T-helper 2 cell treated with Interferon-gamma antibody and Interleukin-4, amounts not matched to agents 5 μg/mL and 100 μg/mL, for 36 hours (primary cell): ENCODE results near the gene C1QBP.

Experiments
- DNase-seq: peaks from one replicate; pipeline ENCODE4 v3.0.0; 2021; ENCODE audit warnings: low spot score
- H3K27ac Mint-ChIP-seq: one replicate; pipeline ENCODE4 v1.8.0; 2021; ENCODE audit warnings: mild to moderate bottlenecking, mixed read lengths
- H3K27me3 Mint-ChIP-seq: one replicate; pipeline ENCODE4 v1.8.0; 2021; ENCODE audit warnings: low read depth, mixed read lengths
- H3K36me3 Mint-ChIP-seq: one replicate; pipeline ENCODE4 v1.8.0; 2021; ENCODE audit warnings: low read depth, mixed read lengths
- H3K4me1 Mint-ChIP-seq: one replicate; pipeline ENCODE4 v1.8.0; 2021; ENCODE audit warnings: low read depth, mixed read lengths
- H3K4me3 Mint-ChIP-seq: one replicate; pipeline ENCODE4 v1.8.0; 2022; ENCODE audit warnings: mild to moderate bottlenecking, moderate library complexity, mixed read lengths
- H3K9me3 Mint-ChIP-seq: one replicate; pipeline ENCODE4 v1.8.0; 2021; ENCODE audit warnings: mixed read lengths

C1QBP gene

GRCh38 chr17:5438716-5439445 is at the start of gene C1QBP:
Gene C1QBP, minus strand, starts transcription at chr17:5439155. Its CDS starts 82 bp downstream, at chr17:5439073.
- Mint-ChIP-seq H3K4me1 (peaks cover 28% of the 10 kb centered on the region), H3K4me3 (peak within 1 kb of the TSS; percentile 90), H3K27me3 (no peaks in the 10 kb centered on the region), H3K27ac (peak within 1 kb of the TSS; percentile 82), H3K9me3 (no peaks in the 10 kb centered on the region), H3K36me3 (peaks cover 39% of the 10 kb centered on the region)
- DNase-seq: peak; percentile 92

GRCh38 chr17:5488752-5489151 is 49.8 kb upstream of the C1QBP start:
- H3K27ac Mint-ChIP-seq: no peak overlapping the region
- no peak overlapping the region for H3K4me3 Mint-ChIP-seq

GRCh38 chr17:5486206-5487124 is 47.5 kb upstream of the C1QBP start, which contains the start of gene MIS12:
Gene MIS12, plus strand, starts transcription at chr17:5486566. Its CDS starts 2,297 bp downstream, at chr17:5488863.
- H3K4me3 Mint-ChIP-seq: peak within 1 kb of the TSS; percentile 99
- peak within 1 kb of the TSS; percentile 97 for H3K27ac Mint-ChIP-seq
- H3K36me3 Mint-ChIP-seq: peaks cover 68% of the 10 kb centered on the region
- no peaks in the 10 kb centered on the region for H3K27me3 Mint-ChIP-seq
- DNase-seq: peak; percentile 97
- H3K4me1 Mint-ChIP-seq: peaks cover 32% of the 10 kb centered on the region
- no peaks in the 10 kb centered on the region for H3K9me3 Mint-ChIP-seq

More at GRCh38 chr17:5488752-5489151, 49.8 kb upstream of the C1QBP start:
- Mint-ChIP-seq H3K9me3 (peaks cover 3% of the 10 kb centered on the region), H3K27me3 (no peaks in the 10 kb centered on the region), H3K4me1 (peaks cover 27% of the 10 kb centered on the region), H3K36me3 (peaks cover 52% of the 10 kb centered on the region)
- DNase-seq: no peak

- H3K36me3 Mint-ChIP-seq: peaks cover 73% of the 10 kb centered on the region
- H3K4me1 Mint-ChIP-seq: peaks cover 35% of the 10 kb centered on the region
- no peak for DNase-seq
- H3K9me3 Mint-ChIP-seq: no peaks in the 10 kb centered on the region
- peak within 1 kb of the TSS; percentile 97 for H3K27ac Mint-ChIP-seq
- no peaks in the 10 kb centered on the region for H3K27me3 Mint-ChIP-seq
- peak within 1 kb of the TSS; percentile 99 for H3K4me3 Mint-ChIP-seq
Observed at GRCh38 chr17:5485270-5486205, 46.6 kb upstream of the C1QBP start, which contains the start of gene DERL2. Gene DERL2, minus strand, starts transcription at chr17:5486178. Its CDS starts 17 bp downstream, at chr17:5486161.

- no peak overlapping the region for H3K4me3 Mint-ChIP-seq
- no peaks in the 10 kb centered on the region for H3K9me3 Mint-ChIP-seq
Observed at GRCh38 chr17:5481451-5481850, 42.5 kb upstream of the C1QBP start.

GRCh38 chr17:5480962-5481361 is 42.0 kb upstream of the C1QBP start:
- Mint-ChIP-seq H3K27ac (no peak overlapping the region), H3K4me1 (peaks cover 22% of the 10 kb centered on the region), H3K36me3 (peaks cover 76% of the 10 kb centered on the region)

More at GRCh38 chr17:5481451-5481850, 42.5 kb upstream of the C1QBP start:
- H3K27ac Mint-ChIP-seq: no peak overlapping the region
- DNase-seq: no peak
- H3K27me3 Mint-ChIP-seq: no peaks in the 10 kb centered on the region
- H3K4me1 Mint-ChIP-seq: peaks cover 22% of the 10 kb centered on the region
- peaks cover 73% of the 10 kb centered on the region for H3K36me3 Mint-ChIP-seq

GRCh38 chr17:5478992-5479391 is 40.0 kb upstream of the C1QBP start:
- Mint-ChIP-seq H3K9me3 (no peaks in the 10 kb centered on the region), H3K27ac (no peak overlapping the region), H3K27me3 (no peaks in the 10 kb centered on the region), H3K36me3 (peaks cover 75% of the 10 kb centered on the region), H3K4me1 (peaks cover 13% of the 10 kb centered on the region), H3K4me3 (no peak overlapping the region)
- DNase-seq: no peak

More at GRCh38 chr17:5480962-5481361, 42.0 kb upstream of the C1QBP start:
- H3K9me3 Mint-ChIP-seq: no peaks in the 10 kb centered on the region
- no peak for DNase-seq
- H3K27me3 Mint-ChIP-seq: no peaks in the 10 kb centered on the region
- H3K4me3 Mint-ChIP-seq: no peak overlapping the region

GRCh38 chr17:5473906-5474305 is 35.0 kb upstream of the C1QBP start:
- Mint-ChIP-seq H3K4me3 (no peak overlapping the region), H3K27me3 (no peaks in the 10 kb centered on the region), H3K27ac (no peak overlapping the region), H3K4me1 (peaks cover 11% of the 10 kb centered on the region), H3K36me3 (peaks cover 48% of the 10 kb centered on the region), H3K9me3 (no peaks in the 10 kb centered on the region)
- DNase-seq: no peak

- H3K9me3 Mint-ChIP-seq: no peaks in the 10 kb centered on the region
- H3K27me3 Mint-ChIP-seq: no peaks in the 10 kb centered on the region
- DNase-seq: no peak
- H3K4me1 Mint-ChIP-seq: peaks cover 17% of the 10 kb centered on the region
- H3K4me3 Mint-ChIP-seq: no peak overlapping the region
- H3K27ac Mint-ChIP-seq: no peak overlapping the region
- peaks cover 42% of the 10 kb centered on the region for H3K36me3 Mint-ChIP-seq
Observed at GRCh38 chr17:5472511-5472910, 33.6 kb upstream of the C1QBP start.

- Mint-ChIP-seq H3K4me3 (peak overlapping the region; percentile 92), H3K27ac (peak overlapping the region; percentile 62), H3K36me3 (peaks cover 17% of the 10 kb centered on the region), H3K27me3 (no peaks in the 10 kb centered on the region), H3K4me1 (peaks cover 38% of the 10 kb centered on the region), H3K9me3 (no peaks in the 10 kb centered on the region)
- peak; percentile 16 for DNase-seq
Observed at GRCh38 chr17:5468075-5468473, 29.1 kb upstream of the C1QBP start.

GRCh38 chr17:5467416-5467815 is 28.5 kb upstream of the C1QBP start:
- Mint-ChIP-seq H3K9me3 (no peaks in the 10 kb centered on the region), H3K27ac (peak overlapping the region; percentile 62), H3K4me1 (peaks cover 38% of the 10 kb centered on the region), H3K4me3 (peak overlapping the region; percentile 92), H3K27me3 (no peaks in the 10 kb centered on the region), H3K36me3 (peaks cover 16% of the 10 kb centered on the region)
- DNase-seq: no peak

- no peak for DNase-seq
- H3K27ac Mint-ChIP-seq: no peak overlapping the region
- no peaks in the 10 kb centered on the region for H3K27me3 Mint-ChIP-seq
- H3K4me1 Mint-ChIP-seq: peaks cover 38% of the 10 kb centered on the region
- H3K36me3 Mint-ChIP-seq: peaks cover 10% of the 10 kb centered on the region
- no peaks in the 10 kb centered on the region for H3K9me3 Mint-ChIP-seq
- peak overlapping the region; percentile 92 for H3K4me3 Mint-ChIP-seq
Observed at GRCh38 chr17:5466295-5466694, 27.3 kb upstream of the C1QBP start.
